Femur (tissue), 1 donor: ENCODE data around the gene ADPRS.

Experiments used
- DNase-seq: peaks from one replicate; pipeline ENCODE4 v3.0.0-alpha.2; 2017

ADPRS gene

GRCh38 chr1:36134505-36135329 is 46.0 kb downstream of the ADPRS start:
- peak; percentile 85 for DNase-seq

- DNase-seq = peak; percentile 65
These were observed 46.6 kb downstream of the ADPRS start for GRCh38 chr1:36135330-36135667.

DNA sequence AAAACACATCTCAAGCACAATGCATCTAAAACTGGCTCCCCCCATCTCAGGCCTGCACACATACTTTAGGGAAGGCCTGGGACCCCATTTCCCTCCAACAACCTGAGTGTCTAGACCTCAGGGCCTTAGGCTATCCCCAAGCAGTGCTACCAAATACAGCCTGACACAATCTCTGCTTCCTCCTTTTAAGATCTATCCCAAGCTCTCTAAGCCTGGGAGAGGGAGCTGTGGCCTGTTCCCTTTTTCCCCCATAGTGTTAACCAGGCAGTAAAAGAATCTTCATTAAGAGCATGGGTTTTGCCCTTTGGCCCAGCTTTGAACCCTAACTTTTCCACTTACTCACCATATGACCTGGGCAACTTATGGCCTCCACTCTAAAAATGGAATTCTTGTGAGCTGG is 47.1 kb downstream of the ADPRS start:
- DNase-seq = no peak

DNA sequence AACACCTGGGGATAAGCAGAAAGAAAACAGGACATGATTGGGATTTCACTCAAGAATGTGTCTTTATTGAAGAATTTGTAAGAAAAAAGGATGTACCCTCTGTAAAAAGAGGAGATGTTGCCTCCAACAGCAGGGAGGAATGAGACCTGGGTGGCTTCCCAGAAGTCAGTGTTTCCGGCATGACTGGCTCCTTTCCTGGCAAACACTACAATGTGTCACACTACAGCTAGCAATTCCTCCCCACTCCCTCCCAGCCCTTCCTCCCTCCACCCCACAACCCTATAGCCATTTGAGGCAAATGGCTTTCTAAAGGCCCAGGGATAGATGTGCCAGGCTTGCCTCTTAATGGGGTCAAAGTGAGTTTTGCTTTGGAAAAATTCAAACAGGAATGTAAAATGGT is 47.8 kb downstream of the ADPRS start:
- DNase-seq = peak; percentile 66

- peak; percentile 14 for DNase-seq
These were observed 48.5 kb downstream of the ADPRS start for GRCh38 chr1:36137226-36137625.

GRCh38 chr1:36137776-36138175 is 49.1 kb downstream of the ADPRS start:
- no peak for DNase-seq

- no peak for DNase-seq
These were observed 50.8 kb downstream of the ADPRS start for GRCh38 chr1:36139521-36139920.

DNA sequence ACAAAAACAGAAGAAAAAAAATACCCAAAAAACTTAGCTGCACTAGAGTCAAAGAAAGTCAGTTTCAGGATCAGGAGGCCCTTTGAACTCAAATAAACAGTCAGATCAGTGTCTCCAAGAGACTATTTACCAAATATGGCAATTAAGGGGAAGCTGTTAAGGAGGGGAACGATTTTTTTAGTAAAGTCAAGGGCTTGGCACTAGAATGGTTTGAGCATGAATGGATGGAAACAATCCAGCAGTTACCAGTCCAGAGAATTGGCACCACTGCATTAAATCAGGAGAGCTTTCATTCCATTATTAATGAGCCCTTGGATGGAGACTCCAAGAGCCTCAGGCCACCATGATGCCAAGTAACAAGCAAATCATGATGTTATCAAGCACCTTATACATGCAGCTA is 53.4 kb downstream of the ADPRS start:
- DNase-seq = no peak

DNA sequence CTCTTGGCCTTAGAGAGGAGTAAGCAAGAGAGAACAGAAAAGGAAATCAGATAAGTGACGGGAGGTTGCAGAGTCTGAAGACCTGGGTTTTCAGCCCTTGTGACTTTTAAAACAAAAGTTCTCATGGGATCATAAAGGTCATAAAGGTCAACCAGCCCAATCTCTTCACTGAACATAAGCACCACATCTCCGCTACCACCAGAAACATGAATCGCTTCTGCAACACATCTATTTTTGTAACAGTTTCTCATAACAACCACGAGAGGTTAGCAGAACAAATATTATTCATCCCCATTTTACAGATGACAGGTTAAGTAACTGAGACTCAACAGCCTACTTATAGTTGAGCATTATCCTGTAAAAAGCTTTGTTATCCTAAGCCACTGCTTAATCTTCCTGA is 54.7 kb downstream of the ADPRS start:
- DNase-seq = no peak
